GM20000 (cell line): ENCODE data around the gene ARHGAP24.

Source experiments
- DNase-seq: peaks from one replicate; pipeline ENCODE4 v3.0.0; 2012; ENCODE audit warnings: low spot score
- CTCF ChIP-seq: IDR thresholded peaks from 2 replicates; pipeline ENCODE4 v1.5.1; 2012; ENCODE audit warnings: mild to moderate bottlenecking, control low read depth; ENCODE audit errors: extremely low read depth, missing control alignments

The ARHGAP24 gene

GRCh38 chr4:85995361-85995760, 520.4 kb downstream of the ARHGAP24 start:
- DNase-seq = no peak
- TF ChIP-seq CTCF = no peak

GRCh38 chr4:86001591-86001990, 526.6 kb downstream of the ARHGAP24 start:
- DNase-seq = no peak
- TF ChIP-seq CTCF = no peak

- no peak for DNase-seq
- TF ChIP-seq CTCF = no peak
Observed at GRCh38 chr4:86004030-86004429, 529.1 kb downstream of the ARHGAP24 start.

- TF ChIP-seq CTCF = no peak
- no peak for DNase-seq
Observed at GRCh38 chr4:86006057-86006456, 531.1 kb downstream of the ARHGAP24 start.

GRCh38 chr4:86007042-86007441, 532.1 kb downstream of the ARHGAP24 start:
- no peak for DNase-seq
- no peak for TF ChIP-seq CTCF

- DNase-seq = no peak
- no peak for TF ChIP-seq CTCF
Observed at GRCh38 chr4:86011117-86011516, 536.2 kb downstream of the ARHGAP24 start.

- no peak for TF ChIP-seq CTCF
- DNase-seq = no peak
Observed at GRCh38 chr4:86013621-86014020, 538.7 kb downstream of the ARHGAP24 start.
